ENCODE data around the gene SIDT1.

The SIDT1 gene

DNA sequence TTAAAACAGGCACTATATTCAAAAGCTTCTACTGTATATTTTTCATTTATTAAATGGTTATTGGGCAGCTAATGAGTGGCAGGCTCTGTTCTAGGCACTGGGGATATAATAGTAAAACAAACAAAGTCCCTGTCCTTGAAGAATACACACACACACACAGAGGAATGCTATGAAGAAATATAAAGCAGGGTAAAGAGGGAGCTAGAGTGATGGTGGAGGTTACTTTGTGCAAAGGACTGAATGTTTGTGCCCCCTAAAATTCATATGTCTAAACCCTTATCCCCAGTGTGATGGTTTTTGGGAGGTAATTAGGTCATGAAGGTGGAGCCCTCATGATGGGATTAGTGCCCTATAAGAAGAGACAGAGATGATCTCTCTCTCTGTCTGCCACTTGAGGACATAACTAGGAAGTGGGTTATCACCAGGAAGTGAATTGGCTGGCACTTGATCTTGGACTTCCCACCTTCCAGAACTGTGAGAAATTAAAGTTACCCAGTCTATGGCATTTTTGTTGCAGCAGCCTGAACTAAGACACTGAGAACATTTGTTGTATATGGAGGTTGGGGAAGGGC is 132.3 kb downstream of the SIDT1 start:
- TF ChIP-seq, protein P1, sequence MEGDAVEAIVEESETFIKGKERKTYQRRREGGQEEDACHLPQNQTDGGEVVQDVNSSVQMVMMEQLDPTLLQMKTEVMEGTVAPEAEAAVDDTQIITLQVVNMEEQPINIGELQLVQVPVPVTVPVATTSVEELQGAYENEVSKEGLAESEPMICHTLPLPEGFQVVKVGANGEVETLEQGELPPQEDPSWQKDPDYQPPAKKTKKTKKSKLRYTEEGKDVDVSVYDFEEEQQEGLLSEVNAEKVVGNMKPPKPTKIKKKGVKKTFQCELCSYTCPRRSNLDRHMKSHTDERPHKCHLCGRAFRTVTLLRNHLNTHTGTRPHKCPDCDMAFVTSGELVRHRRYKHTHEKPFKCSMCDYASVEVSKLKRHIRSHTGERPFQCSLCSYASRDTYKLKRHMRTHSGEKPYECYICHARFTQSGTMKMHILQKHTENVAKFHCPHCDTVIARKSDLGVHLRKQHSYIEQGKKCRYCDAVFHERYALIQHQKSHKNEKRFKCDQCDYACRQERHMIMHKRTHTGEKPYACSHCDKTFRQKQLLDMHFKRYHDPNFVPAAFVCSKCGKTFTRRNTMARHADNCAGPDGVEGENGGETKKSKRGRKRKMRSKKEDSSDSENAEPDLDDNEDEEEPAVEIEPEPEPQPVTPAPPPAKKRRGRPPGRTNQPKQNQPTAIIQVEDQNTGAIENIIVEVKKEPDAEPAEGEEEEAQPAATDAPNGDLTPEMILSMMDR (IDR thresholded peaks at IDR 0.05; ENCODE audit: low read depth, low read length), result no peak
- in situ Hi-C loops (cut with HindIII; ENCODE audit: low sequenced_read_pairs), result no loop called here
- no peak overlapping the region for H3K4me3 ChIP-seq (ENCODE audit: low read depth, low read length)
- DNase-seq (ENCODE audit: low read depth, low spot score), result no peak

GRCh38 chr3:113668015-113668414 is 135.7 kb downstream of the SIDT1 start:
- TF ChIP-seq, protein P1 (IDR thresholded peaks at IDR 0.05; ENCODE audit: low read depth, low read length), result no peak
- in situ Hi-C loops (cut with HindIII; ENCODE audit: low sequenced_read_pairs), result no loop called here
- peak; percentile 74 for DNase-seq (ENCODE audit: low read depth, low spot score)
- H3K4me3 ChIP-seq (ENCODE audit: low read depth, low read length), result no peak overlapping the region

- TF ChIP-seq, protein P1 (IDR thresholded peaks at IDR 0.05; ENCODE audit: low read depth, low read length), result no peak
- in situ Hi-C loops (cut with HindIII; ENCODE audit: low sequenced_read_pairs), result no loop called here
- H3K4me3 ChIP-seq (ENCODE audit: low read depth, low read length), result no peak overlapping the region
- no peak for DNase-seq (ENCODE audit: low read depth, low spot score)
These were observed 141.2 kb downstream of the SIDT1 start for GRCh38 chr3:113673593-113673992.

- TF ChIP-seq, protein P1 (IDR thresholded peaks at IDR 0.05; ENCODE audit: low read depth, low read length), result no peak
- no peak overlapping the region for H3K4me3 ChIP-seq (ENCODE audit: low read depth, low read length)
- in situ Hi-C loops (cut with HindIII; ENCODE audit: low sequenced_read_pairs), result no loop called here
- no peak for DNase-seq (ENCODE audit: low read depth, low spot score)
These were observed 143.9 kb downstream of the SIDT1 start for GRCh38 chr3:113676261-113676660.

- DNase-seq (ENCODE audit: low read depth, low spot score), result no peak
- in situ Hi-C loops (cut with HindIII; ENCODE audit: low sequenced_read_pairs), result no loop called here
- TF ChIP-seq, protein P1 (IDR thresholded peaks at IDR 0.05; ENCODE audit: low read depth, low read length), result no peak
- no peak overlapping the region for H3K4me3 ChIP-seq (ENCODE audit: low read depth, low read length)
These were observed 145.4 kb downstream of the SIDT1 start for GRCh38 chr3:113677737-113678136.

DNA sequence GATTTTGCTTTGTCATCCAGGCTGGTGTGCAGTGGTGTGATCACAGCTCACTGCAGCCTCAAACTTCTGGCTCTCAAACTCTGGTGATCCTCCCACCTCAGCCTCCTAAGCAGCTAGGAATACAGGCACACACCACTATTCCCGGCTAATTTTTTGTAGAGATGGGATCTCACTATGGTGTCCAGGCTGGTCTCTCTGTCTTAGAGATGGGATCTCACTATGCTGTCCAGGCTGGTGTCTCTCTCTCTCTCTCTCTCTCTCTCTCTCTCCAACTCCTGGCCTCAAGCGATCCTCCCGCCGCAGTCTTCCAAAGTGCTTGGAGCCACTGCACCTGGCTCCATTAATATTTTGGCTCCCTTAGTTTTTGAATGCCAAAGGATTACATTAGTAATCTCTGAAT is 146.4 kb downstream of the SIDT1 start:
- DNase-seq (ENCODE audit: low read depth, low spot score), result no peak
- TF ChIP-seq, protein P1 (IDR thresholded peaks at IDR 0.05; ENCODE audit: low read depth, low read length), result no peak
- in situ Hi-C loops (cut with HindIII; ENCODE audit: low sequenced_read_pairs), result no loop called here
- H3K4me3 ChIP-seq (ENCODE audit: low read depth, low read length), result no peak overlapping the region

All from astrocyte of the spinal cord (primary cell).